HG03159 (cell line): ENCODE results near the gene RHCE.
"Not testable (repeated sequence)": the region's sequence is repeated elsewhere in the genome, so short reads cannot be mapped to it uniquely, and the experiment has no call there.

Experiments
- ATAC-seq: cut with Tn5 transposase; IDR thresholded peaks from one replicate; pipeline ENCODE4 v1.9.1; 2021; ENCODE audit warnings: mild to moderate bottlenecking, moderate library complexity; ENCODE audit not compliant: unreplicated experiment

Gene RHCE

GRCh38 chr1:25349606-25350005 lies 71.0 kb downstream of the RHCE start:
- no peak for ATAC-seq

- no peak for ATAC-seq
These were observed 73.1 kb downstream of the RHCE start for GRCh38 chr1:25347556-25347955.

GRCh38 chr1:25343872-25344271 lies 76.8 kb downstream of the RHCE start:
- ATAC-seq: no peak

GRCh38 chr1:25342846-25343245 lies 77.8 kb downstream of the RHCE start:
- ATAC-seq: no peak

- ATAC-seq: no peak
These were observed 78.9 kb downstream of the RHCE start for GRCh38 chr1:25341746-25342145.

- ATAC-seq: no peak
These were observed 81.6 kb downstream of the RHCE start for GRCh38 chr1:25338986-25339385.

- peak; percentile 69 for ATAC-seq
These were observed 82.2 kb downstream of the RHCE start, which contains the start of gene TMEM50A for GRCh38 chr1:25338188-25338981. TSS of gene TMEM50A (plus strand) at chr1:25338334. CDS start at chr1:25340487, 2,153 bp downstream.

GRCh38 chr1:25337483-25338187 lies 83.0 kb downstream of the RHCE start:
- ATAC-seq: peak; percentile 42

GRCh38 chr1:25336922-25337354 lies 83.7 kb downstream of the RHCE start:
- peak; percentile 28 for ATAC-seq

GRCh38 chr1:25329950-25330349 lies 90.7 kb downstream of the RHCE start:
- not testable (repeated sequence) for ATAC-seq

GRCh38 chr1:25329336-25329735 lies 91.3 kb downstream of the RHCE start:
- not testable (repeated sequence) for ATAC-seq

GRCh38 chr1:25328791-25329185 lies 91.8 kb downstream of the RHCE start:
- ATAC-seq: not testable (repeated sequence)

GRCh38 chr1:25327864-25328790 lies 92.5 kb downstream of the RHCE start:
- not testable (repeated sequence) for ATAC-seq

GRCh38 chr1:25324407-25324806 lies 96.2 kb downstream of the RHCE start:
- not testable (repeated sequence) for ATAC-seq

- not testable (repeated sequence) for ATAC-seq
These were observed 98.5 kb downstream of the RHCE start for GRCh38 chr1:25322127-25322526.

- not testable (repeated sequence) for ATAC-seq
These were observed 100.2 kb downstream of the RHCE start for GRCh38 chr1:25320314-25320938.

GRCh38 chr1:25312806-25313470 lies 107.7 kb downstream of the RHCE start:
- not testable (repeated sequence) for ATAC-seq
